ENCODE results near the gene TMTC2.

TMTC2 gene

DNA sequence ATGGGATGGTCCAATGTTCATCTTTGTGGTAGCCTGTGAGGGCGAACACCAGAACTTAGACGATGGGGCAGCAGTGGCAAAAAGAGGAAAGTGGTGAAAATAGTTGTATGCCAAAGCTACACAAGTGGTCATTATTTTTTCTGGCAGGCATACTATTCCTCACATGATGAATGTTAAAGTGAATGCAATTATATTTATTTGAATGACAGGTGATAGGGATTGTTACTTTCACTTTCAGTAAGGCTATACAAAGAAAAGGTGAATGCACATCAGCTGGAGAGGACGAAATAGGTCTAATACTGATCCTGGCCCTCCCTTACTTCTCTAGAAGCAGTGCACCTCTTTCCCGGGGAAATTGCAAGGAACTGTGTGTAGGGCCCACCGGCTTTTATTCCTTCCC, 470.1 kb downstream of the TMTC2 start:
- no peak for DNase-seq

DNA sequence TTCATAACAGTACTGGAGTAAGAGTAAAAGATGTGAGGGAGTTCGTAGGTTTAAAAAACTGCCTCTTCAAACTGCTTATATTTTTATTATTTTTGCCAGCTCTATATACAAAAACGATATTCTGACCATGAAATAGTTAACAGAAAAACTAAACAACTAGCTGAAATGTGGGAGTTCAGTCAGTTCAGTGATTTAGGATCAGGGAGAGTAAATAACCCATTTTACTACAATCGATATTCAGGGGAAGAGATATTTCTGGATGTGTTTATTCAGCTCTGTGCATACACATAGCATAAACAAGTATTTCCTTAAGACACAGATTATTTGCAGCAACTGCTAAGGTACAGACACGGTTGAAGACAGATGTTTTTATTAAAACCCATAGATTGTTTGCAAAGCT, 470.9 kb downstream of the TMTC2 start:
- DNase-seq: no peak

DNA sequence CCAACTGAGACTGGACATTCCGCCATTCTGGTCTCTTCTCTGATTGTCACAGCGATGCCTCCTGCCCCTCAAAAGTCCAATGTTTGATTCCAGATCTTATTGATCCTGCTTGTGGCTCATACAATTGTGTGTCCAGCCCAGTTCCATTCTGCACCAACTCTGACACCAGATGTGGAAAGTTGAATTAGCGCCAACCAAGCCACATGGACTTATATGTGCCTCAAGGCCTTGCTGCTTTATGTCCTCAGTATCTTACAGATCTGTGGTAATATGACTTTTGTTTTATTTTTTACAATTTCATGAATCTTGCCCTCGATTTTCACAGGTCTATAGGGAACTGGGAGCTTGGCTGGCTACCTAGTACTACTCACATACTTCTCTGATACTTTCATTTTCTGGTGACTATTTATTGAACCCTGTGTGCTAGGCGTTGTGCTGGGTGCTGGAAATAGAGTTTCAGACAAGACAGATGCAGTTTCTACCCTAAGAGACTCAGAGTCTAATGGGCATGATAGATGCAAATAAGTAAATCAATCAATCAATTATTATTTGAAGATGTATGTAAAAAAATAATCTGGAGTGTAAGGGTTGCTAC, 472.0 kb downstream of the TMTC2 start:
- DNase-seq: no peak

DNA sequence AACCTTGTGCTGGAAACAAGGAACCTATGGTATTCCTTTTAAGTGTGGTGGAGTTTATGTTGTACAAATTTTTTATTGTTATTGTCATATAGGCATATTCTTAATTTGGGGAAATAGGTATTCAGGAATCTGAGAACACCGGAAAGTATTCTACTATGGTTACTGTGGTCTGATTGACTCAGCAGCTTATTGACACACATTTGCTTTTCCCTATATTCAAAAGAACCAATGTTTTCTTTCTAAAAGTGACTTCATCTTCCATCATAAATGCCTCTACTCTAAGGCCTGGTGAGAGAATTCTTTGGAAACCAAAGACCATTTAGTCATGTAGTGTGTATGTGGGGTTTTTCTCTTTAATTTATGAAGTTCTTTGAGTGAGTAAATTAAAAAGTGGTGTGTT, 474.8 kb downstream of the TMTC2 start:
- no peak for DNase-seq

DNA sequence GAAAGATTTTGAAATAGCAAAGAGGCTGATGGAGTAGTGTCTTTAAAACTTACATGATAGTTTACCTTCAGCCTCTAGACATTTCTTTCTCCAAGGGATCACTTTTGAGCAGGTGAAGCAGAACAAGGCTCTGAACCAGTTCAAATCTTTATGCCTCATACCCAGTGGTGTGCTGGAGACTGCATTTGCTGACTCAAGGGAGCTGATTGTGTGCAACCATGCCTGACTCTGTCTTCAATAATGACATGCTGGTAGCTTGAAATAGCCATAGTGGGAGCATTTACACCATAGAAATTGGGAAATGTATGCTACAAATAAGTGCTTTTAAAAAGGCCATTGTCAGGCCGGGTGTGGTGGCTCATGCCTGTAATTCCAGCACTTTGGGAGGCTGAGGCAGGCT, 482.0 kb downstream of the TMTC2 start:
- no peak for DNase-seq

DNA sequence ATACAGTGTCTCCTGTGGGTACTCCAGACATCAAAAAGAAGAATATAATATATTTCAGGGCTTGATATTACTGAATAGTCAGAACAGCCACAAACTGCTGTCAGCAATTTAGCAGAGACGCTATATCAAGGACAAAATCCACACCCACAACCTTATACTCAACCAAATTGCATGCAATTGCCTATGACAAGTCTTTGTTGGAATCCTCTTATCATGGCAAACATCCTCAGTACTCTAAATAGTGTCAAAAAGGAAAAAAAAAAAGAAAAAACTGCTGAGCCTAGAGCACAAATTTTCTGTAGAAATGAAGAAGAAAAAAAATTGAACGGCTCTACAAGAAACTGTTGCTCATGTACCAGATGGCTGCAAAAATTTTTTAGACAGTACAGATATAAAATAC, 485.7 kb downstream of the TMTC2 start:
- no peak for DNase-seq

DNA sequence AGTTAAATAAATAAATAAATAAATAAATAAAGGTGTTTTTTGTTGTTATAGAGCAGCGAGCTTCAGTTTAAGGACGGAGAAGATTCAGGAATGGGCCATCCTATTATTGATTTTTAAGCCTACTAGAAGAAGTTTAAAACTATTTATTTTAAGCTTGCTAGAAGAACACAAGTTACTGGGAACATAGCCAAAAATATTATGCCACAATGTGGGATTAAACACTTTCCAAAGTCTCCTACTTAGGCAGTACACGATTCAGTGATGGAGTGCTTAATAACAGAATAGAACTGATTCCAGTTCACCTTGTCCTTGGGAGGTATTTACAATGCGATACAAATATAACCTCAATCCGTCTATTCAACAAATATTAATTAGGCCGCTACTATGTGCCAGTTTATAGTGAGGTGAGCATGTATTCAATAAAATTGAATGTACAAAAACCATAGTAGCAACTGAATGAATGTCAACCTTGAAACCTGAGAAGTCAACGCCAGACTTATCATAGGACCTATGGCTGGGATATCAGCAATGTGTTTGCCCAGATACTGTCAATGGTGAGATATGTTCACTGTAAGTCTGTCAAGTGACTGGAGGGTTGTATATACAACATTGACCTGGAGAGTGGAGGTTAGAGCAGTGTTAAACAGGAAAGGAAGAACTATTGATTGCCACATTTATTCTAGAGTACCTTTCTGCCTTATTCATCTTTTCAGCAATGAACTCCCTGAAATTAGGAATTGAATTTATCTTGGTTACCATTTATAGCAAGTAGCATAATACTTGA, 486.4 kb downstream of the TMTC2 start:
- no peak for DNase-seq

DNA sequence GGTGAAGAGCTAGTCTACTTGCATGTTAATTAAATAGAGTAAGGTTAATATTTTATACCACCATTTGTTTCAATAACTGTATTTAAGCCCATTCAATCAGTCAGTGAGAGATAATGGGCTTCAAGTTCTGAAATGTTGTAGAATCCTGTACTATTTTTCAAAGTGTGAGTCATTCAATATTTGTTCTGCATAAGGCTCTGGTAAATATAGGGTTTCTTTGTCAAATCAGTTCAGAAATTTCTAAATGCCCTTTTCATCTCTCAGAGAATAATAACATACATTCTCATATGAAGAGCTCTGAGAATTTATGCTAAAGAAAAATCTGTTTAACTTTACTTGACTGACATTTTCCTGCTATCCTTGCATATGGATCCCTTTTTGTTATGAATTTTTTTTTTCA, 493.3 kb downstream of the TMTC2 start:
- no peak for DNase-seq

DNA sequence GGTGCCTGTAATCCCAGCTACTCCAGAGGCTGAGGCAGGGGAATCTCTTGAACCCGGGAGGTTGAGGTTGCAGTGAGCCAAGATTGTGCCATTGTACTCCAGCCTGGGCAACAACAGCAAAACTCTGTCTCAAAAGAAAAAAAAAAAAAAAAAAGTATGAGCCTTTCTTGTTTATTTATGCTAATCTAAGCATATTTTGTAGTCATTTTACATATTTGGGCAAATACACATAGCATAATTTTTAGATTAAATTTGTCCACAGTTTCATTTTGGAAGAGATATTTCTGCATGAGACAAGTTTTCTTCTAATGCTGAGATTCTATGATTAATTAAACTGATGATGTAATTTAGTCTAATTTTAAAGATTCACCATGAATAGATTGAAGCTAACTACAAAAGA, 494.4 kb downstream of the TMTC2 start:
- DNase-seq: no peak

DNA sequence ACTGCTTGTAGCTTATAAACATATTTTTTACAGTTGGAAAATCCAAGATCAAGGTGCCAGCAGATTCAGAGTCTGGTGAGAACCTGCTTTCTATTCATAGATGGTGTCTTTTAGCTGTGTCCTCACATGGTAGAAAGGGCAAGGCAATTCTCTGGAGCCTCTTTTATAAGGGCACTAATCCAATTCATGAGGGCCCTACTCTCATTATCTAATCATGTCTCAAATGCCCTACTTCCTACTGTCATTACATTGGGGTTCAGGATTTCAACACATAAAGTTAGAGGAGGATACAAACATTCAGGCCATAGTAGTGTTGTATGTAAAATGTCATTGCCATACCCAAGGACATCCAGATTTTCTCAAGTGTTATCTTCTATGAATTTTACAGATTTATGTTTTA, 496.4 kb downstream of the TMTC2 start:
- DNase-seq: no peak
